Hematopoietic multipotent progenitor cell treated with erythropoietin and hydrocortisone succinate and interleukin-3 and kit ligand, for 4 days (in vitro differentiated cells): ENCODE data around the gene BRD1.

Source experiments
- DNase-seq: peaks from one replicate; pipeline ENCODE4 v3.0.0-alpha.2; 2015

BRD1 gene

DNA sequence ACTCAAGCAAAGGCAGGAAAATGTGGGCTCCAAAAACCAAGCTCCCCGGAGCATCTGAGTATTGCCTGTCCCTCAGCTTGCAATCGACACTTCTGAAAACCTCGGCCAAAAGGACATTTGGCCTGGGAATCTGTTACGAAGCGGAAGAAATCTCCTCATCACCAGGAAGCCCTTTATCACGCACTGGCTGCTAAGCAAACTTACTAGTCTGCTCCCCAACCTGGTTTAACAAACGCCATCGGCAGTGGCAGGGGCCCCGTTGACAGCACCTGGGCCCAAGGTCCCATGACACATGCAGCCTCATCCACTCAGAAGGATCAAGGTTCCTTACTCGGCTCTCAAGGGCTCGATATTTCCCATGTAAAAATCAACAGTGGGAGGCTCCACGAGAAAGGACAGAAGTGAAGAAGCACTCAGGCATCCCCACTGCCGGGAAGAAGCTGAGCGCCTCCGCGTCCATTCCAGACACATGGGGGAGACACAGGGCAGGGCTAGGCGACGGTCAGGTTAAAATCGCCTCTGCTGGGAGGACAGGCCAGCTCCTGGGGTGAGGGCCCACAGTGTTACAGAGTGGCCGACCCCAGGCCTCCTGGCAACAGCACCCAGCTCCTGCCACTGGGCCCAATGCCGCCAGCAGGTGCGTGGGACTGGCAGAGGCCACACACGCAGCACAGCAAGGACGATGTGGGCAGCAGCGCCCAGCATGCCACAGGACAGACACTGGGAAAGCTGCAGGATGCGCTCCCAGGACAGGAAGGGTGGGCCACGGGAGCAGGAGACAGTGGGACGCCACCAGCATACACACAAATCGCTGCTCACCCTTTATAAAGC, 27.1 kb downstream of the BRD1 start:
- no peak for DNase-seq

DNA sequence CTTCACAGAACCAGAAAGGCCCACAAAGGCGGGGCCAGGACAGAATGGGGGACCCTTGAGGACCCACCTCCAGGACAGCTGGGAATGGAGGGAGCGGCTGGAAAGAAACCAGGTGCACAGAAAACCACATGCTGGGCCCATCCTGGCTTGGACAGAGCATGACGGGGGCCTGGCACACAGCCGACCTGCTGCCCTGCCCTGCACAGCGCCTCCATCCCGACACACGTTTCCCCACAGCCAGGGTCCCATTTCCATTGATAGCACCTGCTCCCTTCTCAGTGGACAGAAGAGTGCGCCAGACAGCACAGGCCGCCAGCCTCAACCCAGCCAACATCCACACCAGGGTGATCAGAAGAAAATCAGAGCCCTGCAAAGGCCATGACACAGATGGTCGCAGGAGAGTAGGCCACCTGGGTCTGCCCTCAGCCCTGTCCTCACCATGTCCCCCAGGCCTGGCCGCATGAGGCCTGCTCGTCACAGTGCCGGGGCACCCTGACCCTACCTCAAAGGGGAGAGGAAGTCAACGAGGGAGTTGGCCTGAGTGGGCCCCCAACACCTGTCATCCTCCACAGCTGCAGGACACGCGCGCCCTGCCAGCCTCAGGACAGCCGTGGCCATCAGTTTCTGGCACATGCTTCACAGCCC, 28.1 kb downstream of the BRD1 start:
- no peak for DNase-seq

GRCh38 chr22:49798486-49799151, 29.1 kb downstream of the BRD1 start:
- DNase-seq, result no peak

DNA sequence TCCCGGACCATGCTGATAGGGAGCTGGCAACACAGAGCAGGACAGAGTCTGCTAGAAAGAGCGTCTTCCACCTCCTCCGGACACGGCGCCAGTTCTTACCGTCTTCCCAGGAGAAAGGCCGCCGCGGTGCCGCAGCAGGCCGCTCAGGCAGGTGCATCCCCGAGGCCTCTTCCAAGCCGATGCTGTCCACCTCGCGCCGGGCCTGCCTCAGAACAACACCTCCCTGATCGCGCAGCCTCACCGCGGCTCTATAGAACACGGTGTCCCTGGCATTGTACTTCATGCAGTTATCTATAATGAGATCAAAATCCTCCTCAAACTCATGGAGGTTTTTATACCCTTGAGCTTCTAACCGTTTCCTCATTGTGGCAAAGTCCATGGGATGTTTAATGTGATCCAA, 30.0 kb downstream of the BRD1 start:
- no peak for DNase-seq

DNA sequence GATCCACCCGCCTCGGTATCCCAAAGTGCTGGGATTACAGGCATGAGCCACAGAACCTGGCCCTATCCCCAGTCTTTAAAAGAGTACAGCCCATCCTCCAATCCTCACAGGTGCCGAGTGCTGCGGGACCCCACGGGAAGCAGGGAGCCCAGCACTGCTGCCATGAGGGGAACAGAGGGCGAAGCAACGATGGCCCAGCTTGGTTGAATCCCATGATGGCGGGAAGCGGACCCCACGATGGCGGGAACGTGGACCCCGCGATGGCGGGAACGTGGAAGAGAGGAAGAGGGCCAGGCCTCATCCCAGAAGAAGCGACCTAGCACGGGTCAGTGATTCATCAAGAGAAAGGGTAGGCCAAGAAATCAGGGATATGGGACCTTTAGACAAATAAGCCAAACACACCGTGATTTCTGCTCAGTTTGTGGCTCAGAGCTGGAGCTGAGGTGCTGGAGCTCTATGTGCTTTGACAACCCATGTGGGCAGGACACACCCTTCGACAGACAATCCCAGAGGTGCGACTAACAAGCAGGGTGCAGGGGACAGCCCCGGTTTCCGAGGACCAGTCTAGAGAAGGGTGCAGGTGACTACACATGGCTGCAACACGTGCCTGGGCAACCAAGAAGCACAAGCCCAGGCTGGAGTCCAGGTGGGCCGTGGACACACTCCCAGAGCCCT, 30.9 kb downstream of the BRD1 start:
- no peak for DNase-seq

DNA sequence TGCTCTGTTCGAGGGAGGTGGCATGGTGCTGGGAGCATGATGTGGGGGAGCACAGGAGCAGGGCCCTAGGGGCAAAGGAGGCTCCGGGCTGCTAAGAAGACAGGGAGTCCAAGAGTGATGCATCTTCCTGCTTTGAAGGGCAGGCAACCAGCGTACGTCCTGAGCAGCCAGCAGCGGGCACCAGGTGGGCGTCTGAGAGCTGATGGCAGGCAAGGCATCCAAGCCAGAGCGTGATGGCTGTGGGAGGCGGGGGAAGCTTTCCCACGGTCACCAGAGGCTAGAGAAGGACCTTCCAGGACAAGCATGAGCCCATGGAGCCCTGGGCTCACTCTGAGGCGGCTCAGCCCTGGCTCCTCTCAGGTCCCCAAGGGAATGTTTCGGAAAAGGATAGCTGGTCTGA, 32.2 kb downstream of the BRD1 start:
- DNase-seq, result no peak

- DNase-seq, result no peak
Observed at GRCh38 chr22:49793871-49794270, 33.8 kb downstream of the BRD1 start.

DNA sequence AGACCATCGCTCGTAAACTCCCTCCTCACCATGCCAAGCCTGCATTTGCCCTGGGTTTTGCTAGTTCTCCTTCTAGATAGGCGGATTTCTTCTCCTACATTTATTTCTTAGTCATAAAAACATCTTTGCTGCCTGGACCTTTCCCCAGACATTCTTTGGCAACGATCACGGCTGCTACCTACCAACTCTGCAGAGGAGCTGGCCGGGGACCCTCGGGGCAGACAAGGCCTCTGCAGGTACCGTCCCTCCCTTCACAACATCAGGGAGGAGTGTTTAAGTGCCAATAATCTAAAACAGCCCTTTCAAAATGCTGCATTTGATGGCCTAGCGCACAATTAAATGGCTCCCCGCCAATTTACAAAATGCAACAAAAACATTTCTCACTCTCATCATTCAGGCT, 34.4 kb downstream of the BRD1 start:
- no peak for DNase-seq

DNA sequence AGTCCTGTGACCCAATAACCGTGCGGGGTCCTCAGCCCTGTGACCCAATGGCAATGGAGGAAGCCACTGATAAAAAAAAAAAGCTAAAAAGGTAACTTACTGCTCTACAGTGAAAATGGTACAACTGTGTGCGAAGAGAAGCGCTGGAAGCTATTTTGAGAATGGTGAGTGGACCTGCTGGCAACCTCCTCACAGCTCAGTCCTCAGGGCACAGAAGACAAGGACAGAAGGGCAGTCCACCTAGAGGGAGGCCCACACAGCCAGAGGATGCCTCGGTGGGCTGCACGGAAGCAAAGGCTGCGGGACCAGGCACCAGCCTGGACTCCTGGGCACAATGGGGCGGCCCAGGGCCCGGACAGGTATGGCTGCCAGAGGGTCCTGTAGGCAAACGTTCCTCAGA, 35.6 kb downstream of the BRD1 start:
- DNase-seq, result no peak

DNA sequence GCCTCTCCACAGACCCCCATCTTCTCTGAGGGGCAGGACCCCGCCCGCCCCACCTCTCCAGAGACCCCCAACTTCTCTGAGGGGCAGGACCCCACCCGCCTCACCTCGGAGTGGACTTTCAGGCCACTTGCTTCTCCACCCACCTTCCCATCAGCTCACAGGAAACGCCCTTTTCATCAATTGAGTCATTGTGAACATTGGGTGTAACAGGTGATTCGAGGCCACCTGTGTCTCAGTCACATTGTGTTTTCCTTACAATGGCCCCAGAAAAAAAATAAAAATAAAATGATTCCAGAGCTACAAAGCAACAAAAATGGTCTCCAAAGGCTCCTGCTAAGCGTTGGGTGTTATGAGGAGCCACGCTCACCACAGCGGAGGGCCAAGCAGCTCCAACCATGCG, 36.0 kb downstream of the BRD1 start:
- no peak for DNase-seq

DNA sequence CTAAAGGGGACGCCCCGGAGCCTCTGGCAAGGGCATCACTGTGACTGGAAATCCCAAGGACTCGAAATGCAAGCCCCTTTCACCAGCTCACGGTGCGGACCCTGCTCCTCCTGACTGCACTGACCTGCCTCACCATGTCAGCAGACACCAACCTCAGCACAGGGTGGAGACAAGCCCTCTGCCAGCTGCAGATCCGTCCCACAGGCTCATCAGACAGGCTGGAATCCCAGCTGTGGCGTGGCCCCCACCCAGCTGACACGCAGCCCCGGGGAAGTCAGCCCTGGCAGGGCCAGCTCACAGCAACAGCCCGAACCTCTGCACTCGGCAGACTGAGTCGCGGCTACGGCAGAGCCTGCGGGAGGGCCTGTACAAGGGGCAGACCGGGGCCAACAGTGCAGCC, 36.8 kb downstream of the BRD1 start:
- no peak for DNase-seq

GRCh38 chr22:49789289-49790141, 38.2 kb downstream of the BRD1 start:
- peak; percentile 76 for DNase-seq

DNA sequence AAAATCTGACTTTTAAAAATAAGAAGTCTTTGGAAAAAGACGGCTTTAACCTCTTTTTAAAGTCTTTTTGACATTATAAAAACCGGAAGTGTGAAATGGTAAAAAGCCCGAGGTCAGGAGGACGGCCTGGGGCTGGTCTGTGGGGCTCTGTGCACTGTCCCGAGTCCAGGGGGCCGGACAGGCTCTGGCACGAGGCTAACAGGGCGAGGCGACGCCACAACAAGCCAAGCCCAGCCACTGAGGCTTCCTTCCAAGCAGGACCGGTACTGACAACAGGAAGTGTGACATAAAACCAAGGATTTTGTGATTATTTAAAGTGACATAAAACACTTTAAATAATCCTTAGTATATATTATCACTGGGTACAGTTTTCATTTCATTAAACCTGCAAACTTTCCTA, 39.2 kb downstream of the BRD1 start:
- peak; percentile 49 for DNase-seq

- no peak for DNase-seq
Observed at GRCh38 chr22:49787861-49788260, 39.8 kb downstream of the BRD1 start.

GRCh38 chr22:49786976-49787706, 40.5 kb downstream of the BRD1 start:
- DNase-seq, result no peak

GRCh38 chr22:49785841-49786471, 41.7 kb downstream of the BRD1 start:
- peak; percentile 78 for DNase-seq

GRCh38 chr22:49785046-49785521, 42.6 kb downstream of the BRD1 start:
- DNase-seq, result no peak

DNA sequence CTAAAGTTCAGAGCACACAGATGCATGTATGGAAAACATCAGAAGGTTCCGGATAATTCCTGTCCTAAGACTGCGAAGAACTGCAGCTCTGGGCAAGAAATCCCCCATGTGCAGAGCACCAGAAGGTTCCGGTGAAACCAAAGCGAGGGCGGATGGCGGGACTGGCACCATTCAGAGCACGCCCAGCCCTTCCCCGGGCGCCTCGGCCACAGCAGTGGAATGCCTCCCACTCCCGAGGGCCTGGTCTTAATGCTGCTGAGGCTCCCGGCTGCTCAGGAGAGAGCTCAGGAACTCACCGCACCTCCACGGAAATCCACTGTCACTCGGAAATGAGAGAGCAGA, 43.1 kb downstream of the BRD1 start:
- DNase-seq, result no peak

- no peak for DNase-seq
Observed at GRCh38 chr22:49783926-49784629, 43.6 kb downstream of the BRD1 start.

GRCh38 chr22:49783036-49783746, 44.5 kb downstream of the BRD1 start:
- no peak for DNase-seq
